Testis (tissue), 3 donors: Measurements from ENCODE around the gene ZNF280B. TPM values are rescaled to one million over a fixed set of nuclear protein-coding genes. Genes with fewer than 3 reads are reported as not detected.
A peak's percentile ranks its signal among the peaks of the same experiment; 100 is the strongest.

ENCODE experiments used
- DNase-seq: peaks from one replicate; pipeline ENCODE4 v3.0.0-alpha.2; 2019
- H3K27ac ChIP-seq, 2 donors: fragments of 200-600 bp; sonication (generic); one replicate each; pipeline ENCODE4 v1.5.1; 2019
- H3K27me3 ChIP-seq: fragments of 200-600 bp; sonication (generic); one replicate; pipeline ENCODE4 v1.5.1; 2019
- H3K36me3 ChIP-seq: fragments of 200-600 bp; sonication (generic); one replicate; pipeline ENCODE4 v1.5.1; 2017; ENCODE audit warnings: low read depth; ENCODE audit errors: missing control alignments
- H3K4me1 ChIP-seq: fragments of 200-600 bp; sonication (generic); one replicate; pipeline ENCODE4 v1.5.1; 2019
- H3K4me3 ChIP-seq, 2 donors: fragments of 200-600 bp; sonication (generic); one replicate each; pipeline ENCODE4 v1.5.1; 2017 to 2019
- H3K9me3 ChIP-seq: fragments of 200-600 bp; sonication (generic); one replicate; pipeline ENCODE4 v1.5.1; 2017
- POLR2A ChIP-seq: fragments of 450-650 bp; IDR thresholded peaks from one replicate; pipeline ENCODE4 v1.6.1; 2017; ENCODE audit warnings: antibody characterized with exemption, mild to moderate bottlenecking, moderate library complexity
- WGBS, 2 donors: methylation state at CpG; one replicate each; pipeline ENCODE4 v1.1.5; 2018; 5-methylcytosine and 5-hydroxymethylcytosine counted together
- intact Hi-C: fragments of 100-400 bp; cut with DNase I; formaldehyde crosslinking; loops from one replicate; pipeline ENCODE4 v1.15.1; 2023; ENCODE audit warnings: low total_unique reads
- polyA plus RNA-seq: library from polyadenylated mRNA; stranded (reverse); fragments of 350-450 nt; fragmentation: Illumina TruSeq; extraction: RNeasy Lipid Tissue Mini Kit (QIAGEN cat#74804); gene quantifications from one replicate; pipeline ENCODE4 v1.2.3, GENCODE V29; 2014; ENCODE audit warnings: low read depth, low replicate concordance; ENCODE audit not compliant: insufficient read depth
- total RNA-seq, 2 donors: library from RNA; depleted of rRNA; stranded (reverse); fragments of >200 nt; gene quantifications; one replicate each; pipeline ENCODE4 v1.2.3, GENCODE V29; 2016
- TF ChIP-seq, protein P1 (sequence below), 3 experiments: fragments of 450-650 bp in 2 of 3; fragments of 200-600 bp in 1 of 3; sonication (generic) in 1 of 3; IDR thresholded peaks; one replicate each; pipeline ENCODE4 v1.5.1; 2016 to 2019; ENCODE audit warnings: antibody characterized with exemption in 3 of 3, mild to moderate bottlenecking in 2 of 3, moderate library complexity in 1 of 3

ZNF280B gene
- total and polyA plus RNA-seq, 3 donors from 2014 or later = 22.8 to 73.3 (median 51.2) TPM

- no peaks in the 10 kb centered on the region for H3K27me3 ChIP-seq
- no peaks in the 10 kb centered on the region for H3K36me3 ChIP-seq
- H3K27ac ChIP-seq = no peak overlapping the region
- H3K4me1 ChIP-seq = peaks cover 6% of the 10 kb centered on the region
- DNase-seq = no peak
- TF ChIP-seq POLR2A = no peak
- TF ChIP-seq, protein P1, sequence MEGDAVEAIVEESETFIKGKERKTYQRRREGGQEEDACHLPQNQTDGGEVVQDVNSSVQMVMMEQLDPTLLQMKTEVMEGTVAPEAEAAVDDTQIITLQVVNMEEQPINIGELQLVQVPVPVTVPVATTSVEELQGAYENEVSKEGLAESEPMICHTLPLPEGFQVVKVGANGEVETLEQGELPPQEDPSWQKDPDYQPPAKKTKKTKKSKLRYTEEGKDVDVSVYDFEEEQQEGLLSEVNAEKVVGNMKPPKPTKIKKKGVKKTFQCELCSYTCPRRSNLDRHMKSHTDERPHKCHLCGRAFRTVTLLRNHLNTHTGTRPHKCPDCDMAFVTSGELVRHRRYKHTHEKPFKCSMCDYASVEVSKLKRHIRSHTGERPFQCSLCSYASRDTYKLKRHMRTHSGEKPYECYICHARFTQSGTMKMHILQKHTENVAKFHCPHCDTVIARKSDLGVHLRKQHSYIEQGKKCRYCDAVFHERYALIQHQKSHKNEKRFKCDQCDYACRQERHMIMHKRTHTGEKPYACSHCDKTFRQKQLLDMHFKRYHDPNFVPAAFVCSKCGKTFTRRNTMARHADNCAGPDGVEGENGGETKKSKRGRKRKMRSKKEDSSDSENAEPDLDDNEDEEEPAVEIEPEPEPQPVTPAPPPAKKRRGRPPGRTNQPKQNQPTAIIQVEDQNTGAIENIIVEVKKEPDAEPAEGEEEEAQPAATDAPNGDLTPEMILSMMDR (IDR thresholded peaks at IDR 0.05) = no peak
- 88 to 89% methylated on average over 6 of the region's 6 CpGs for WGBS, 2 donors
- H3K4me3 ChIP-seq = no peak overlapping the region
- intact Hi-C loops = no loop called here
- H3K9me3 ChIP-seq = no peaks in the 10 kb centered on the region
Measured at GRCh38 chr22:22523494-22523893, 15.0 kb upstream of the ZNF280B start.

DNA sequence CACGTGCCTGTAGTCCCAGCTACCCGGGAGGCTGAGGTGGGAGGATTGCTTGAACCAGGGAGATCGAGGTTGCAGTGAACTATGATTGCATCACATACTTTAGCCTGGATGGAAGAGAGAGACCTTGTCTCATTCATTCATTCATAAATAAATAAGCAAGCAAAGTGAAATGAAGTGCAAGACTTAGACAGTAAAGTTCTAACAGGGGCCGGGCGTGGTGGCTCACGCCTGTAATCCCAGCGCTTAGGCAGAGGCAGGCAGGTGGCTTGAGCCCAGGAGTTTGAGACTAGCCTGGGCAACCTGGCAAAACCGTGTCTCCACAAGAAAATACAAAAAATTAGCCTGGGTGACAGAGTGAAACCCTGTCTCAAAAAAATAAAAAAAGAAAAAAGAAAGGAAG lies 13.1 kb upstream of the ZNF280B start:
- H3K27me3 ChIP-seq = no peaks in the 10 kb centered on the region
- TF ChIP-seq, protein P1 (IDR thresholded peaks at IDR 0.05) = no peak
- no peak for TF ChIP-seq POLR2A
- no peaks in the 10 kb centered on the region for H3K36me3 ChIP-seq
- DNase-seq = no peak
- WGBS, 2 donors = 78 to 83% methylated on average over 8 of the region's 8 CpGs
- no peak overlapping the region for H3K4me3 ChIP-seq
- peaks cover 6% of the 10 kb centered on the region for H3K4me1 ChIP-seq
- H3K27ac ChIP-seq = no peak overlapping the region
- intact Hi-C loops = no loop called here
- no peaks in the 10 kb centered on the region for H3K9me3 ChIP-seq

DNA sequence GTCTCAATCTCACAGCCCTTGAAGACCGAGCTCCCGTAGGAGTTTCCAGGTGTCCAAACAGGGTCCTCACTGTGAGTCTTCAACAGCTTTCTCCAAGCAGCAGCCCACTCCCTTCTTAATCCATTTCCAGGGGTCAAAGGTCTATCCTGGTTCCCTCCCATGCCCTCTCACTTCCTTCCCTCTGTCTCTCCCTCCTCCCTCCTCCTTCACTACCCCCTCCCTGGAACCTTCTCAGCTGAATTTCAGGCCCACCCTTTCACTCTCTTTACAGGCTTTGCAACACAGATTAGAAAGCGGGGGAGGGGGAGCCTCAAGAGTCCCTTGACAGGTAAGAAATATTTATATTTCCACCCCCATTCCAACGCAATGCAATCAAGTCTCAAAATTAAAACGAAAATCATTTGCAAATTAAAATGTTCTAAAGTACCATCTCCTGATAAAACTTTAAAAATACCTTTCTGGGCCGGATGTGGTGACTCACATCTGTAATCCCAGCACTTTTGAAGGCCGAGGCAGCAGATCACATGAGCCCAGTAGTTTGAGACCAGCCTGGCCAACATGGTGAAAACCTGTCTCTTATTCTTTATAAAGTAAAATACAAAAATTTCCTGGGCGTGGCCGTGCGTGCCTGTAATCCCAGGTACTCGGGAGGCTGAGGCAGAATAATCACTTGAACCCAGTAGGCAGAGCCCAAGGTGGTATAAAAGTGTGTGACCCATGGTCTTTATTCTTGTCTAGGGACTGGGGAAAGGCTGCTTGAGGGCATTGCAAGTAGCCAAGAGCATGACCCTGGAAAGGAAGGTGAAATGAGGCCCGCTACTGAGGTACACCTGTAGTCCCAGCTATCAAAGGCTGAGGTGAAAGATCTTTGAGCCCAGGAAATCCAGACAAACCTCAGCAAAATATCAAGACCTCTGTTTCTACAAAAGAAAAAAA lies 12.4 kb upstream of the ZNF280B start:
- DNase-seq = no peak
- Histone ChIP-seq H3K4me1 (peaks cover 6% of the 10 kb centered on the region), H3K4me3 (no peak overlapping the region), H3K27me3 (no peaks in the 10 kb centered on the region), H3K36me3 (no peaks in the 10 kb centered on the region), H3K9me3 (no peaks in the 10 kb centered on the region), H3K27ac (no peak overlapping the region)
- intact Hi-C loops = no loop called here
- TF ChIP-seq POLR2A = no peak
- TF ChIP-seq, protein P1 (IDR thresholded peaks at IDR 0.05) = no peak
- WGBS, 2 donors = 72 to 75% methylated on average over 12 of the region's 12 CpGs

DNA sequence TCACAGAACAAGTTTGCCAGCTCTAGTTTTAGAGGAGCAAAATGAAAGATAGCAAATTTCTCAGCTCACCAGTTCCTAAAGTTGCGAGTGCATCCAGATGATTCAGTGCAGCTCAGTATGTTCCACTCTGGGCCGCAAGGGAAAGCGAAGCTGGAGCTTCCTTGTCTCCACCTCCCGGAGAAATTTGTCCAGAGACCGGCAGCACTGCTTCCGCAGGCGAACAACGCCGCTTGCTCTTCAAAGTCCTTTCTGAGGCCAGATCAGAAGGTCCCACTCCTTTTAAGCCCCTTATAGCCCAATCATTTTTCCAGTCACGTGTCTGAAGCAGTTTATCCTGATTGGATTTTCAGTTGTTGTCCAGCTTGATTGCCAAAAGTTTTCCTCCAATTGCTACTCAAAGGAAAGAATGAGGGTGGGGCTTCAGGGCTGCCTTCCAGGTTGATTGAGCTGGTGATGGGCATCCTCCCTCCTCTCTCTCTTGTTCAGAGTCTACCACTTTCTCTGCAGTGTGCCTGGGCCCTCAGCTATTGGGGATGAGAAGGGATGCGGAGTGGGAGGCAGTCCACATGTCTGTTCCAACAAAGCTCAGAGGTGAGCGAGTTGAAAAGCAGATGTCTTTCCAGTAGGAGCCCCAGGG lies 11.6 kb upstream of the ZNF280B start, which contains the start of gene ZNF280A:
ZNF280A (minus strand) TSS at position 251 of the 637 bp plus-strand sequence. CDS start 4,640 bp downstream, outside the sequence.
- TF ChIP-seq, protein P1 (IDR thresholded peaks at IDR 0.05) = peak; percentile 7 to 12 (median 8)
- TF ChIP-seq POLR2A = no peak
- intact Hi-C loops = no loop called here
- H3K4me3 ChIP-seq = no peak within 1 kb of the TSS
- peak; percentile 48 for DNase-seq
- no peaks in the 10 kb centered on the region for H3K27me3 ChIP-seq
- WGBS, 2 donors = 33 to 39% methylated on average over 12 of the region's 12 CpGs
- no peaks in the 10 kb centered on the region for H3K36me3 ChIP-seq
- H3K4me1 ChIP-seq = peaks cover 6% of the 10 kb centered on the region
- H3K27ac ChIP-seq = peak within 1 kb of the TSS in 1 of 2 donors; percentile 21
- H3K9me3 ChIP-seq = no peaks in the 10 kb centered on the region
